CD4-positive, alpha-beta T cell treated with Interleukin-15 for 4 hours (primary cell): Measurements from ENCODE around the gene SMARCA2.

ENCODE experiments used
- DNase-seq: peaks from one replicate; pipeline ENCODE4 v3.0.0-alpha.2; 2020; ENCODE audit warnings: low spot score

Gene SMARCA2

DNA sequence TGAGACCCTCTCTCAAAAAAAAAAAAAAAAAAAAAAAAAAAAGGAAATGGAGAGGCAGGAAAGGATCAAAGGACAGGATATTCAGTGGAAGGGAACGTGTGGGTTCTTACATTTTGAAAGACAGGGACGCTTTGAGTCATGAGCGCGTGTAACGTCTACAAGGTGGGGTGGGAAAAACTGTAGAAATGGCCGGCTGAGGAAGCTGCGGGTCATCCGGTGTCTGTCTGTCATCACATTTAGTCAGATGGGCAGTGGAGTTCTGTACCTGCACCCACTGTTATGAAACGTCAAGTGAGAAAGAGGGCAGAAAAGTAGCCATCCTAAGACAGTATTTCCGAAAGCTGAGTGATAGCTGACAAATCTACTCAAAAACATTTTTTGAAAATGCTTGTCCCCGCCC, 159.8 kb downstream of the SMARCA2 start:
- DNase-seq: no peak

DNA sequence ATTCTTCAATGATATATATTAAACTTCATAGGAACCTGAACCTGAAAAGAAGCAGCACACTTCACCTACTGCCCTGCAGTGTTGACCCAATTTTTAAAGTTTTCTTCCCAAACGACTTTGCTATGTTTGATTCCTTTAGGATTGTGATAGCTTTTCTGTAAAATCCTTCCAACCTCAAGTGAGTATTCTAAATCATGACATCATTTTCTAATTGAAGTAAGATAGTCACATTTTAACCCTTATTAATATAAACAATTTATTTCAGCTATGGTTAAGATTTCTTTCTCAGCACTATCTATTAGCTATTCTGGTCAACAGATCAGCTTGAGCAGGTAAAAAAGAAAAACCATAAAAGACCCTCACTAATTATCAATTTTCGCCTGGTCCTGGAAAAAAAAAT, 162.0 kb downstream of the SMARCA2 start:
- no peak for DNase-seq

DNA sequence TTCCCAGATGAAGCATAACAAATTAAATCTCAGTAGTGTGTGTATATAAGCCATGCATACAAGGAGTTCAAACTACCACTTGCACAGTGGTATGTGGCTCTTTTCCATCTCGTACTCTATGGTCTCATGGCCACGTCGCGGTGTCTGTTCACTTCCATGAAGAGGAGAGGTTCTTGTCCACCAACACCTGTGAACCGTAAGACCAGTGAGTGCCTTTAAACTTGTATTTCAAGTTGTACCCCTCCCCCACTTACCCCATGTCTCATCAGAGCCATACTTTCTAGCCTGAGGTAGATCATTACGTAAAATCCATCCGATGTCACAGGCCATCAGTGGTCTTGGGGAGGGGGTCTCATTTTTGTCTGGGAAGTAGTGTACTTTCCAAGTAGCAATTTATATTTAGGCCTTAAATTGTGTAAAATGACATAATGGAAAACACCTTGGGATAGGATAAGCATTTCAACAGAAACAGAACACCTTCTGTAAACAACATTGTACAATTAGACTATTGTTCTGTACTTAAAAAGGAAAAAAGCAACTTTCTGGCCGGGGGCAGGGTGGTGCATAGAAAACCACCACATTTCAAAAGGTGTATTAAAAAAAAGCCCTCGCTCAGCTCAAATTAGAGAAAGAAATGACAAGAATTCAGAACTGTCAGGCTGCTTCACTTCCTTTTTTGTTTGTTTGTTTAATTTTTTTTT, 163.0 kb downstream of the SMARCA2 start:
- DNase-seq: no peak

DNA sequence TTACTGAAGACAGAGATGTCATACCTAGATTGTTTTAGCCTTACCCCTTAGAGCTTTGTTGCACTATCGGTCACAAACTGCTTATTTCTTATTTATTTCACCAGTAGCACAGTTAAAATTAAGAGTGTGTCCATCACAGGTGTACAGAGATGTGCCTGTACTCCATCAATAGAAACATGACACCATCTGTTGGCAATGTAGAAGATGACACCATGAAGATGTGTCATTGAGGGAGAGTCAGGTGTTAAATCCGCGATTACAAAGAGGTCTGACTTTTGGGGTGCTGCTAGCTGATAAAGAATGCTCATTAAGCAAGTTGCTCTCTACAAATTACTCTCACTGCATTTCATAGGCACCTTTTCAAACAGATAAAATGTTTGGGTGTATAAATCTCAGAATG, 164.4 kb downstream of the SMARCA2 start:
- peak; percentile 2 for DNase-seq

DNA sequence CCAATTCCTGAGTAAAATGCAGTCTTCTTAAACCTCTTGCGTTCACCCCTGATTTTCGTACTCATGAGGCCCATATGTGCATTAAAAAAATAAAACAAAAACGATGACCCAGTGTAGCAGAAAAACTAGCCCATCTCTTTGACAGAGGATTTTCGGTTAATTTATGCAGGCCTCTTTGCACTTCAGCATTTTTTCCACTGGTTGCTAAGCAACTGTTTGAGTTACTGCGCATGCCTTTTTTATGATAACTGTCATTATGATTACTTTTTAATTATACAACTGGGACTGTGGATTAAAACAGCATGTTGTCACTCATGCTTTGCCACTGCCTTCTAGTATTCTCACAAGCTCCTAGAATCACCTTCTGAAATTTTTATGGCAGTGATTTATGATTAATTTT, 165.0 kb downstream of the SMARCA2 start:
- DNase-seq: no peak

DNA sequence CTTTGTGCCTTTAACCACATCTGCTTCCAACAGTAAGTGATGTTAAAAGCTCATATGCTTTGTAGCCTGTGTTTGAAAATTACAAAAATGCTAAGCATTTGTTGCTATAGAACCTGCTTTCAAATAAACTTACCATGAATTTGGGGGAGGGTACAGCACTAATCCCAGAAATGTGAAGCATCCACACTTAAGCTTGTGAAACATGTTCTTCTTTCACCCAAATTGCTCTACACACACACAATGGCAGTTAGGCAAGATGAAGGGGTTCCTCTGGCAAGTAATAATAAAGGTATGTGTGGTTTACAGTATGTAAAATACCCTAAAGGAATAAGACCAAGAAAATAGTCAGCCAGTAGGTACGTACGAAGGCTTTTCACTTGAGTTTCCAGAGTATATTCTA, 165.6 kb downstream of the SMARCA2 start:
- no peak for DNase-seq

DNA sequence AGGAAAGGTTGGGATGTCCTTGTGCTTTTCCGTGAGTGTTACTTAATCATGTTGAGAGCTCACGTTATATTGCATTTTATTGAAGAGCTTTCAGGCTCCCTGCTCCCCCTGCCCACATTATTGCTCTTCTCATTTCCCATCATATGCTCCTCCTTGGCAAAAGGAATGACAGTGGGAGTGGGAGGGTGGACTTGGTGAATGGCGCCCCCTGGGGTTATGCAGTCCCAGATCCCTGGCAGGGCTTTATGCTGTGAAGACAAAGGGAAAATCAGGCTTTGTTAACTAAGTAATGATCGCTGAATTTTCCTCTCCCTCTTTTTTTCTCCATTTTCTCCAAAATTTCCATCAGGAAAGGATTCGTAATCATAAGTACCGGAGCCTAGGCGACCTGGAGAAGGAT, 166.6 kb downstream of the SMARCA2 start:
- DNase-seq: peak; percentile 5

DNA sequence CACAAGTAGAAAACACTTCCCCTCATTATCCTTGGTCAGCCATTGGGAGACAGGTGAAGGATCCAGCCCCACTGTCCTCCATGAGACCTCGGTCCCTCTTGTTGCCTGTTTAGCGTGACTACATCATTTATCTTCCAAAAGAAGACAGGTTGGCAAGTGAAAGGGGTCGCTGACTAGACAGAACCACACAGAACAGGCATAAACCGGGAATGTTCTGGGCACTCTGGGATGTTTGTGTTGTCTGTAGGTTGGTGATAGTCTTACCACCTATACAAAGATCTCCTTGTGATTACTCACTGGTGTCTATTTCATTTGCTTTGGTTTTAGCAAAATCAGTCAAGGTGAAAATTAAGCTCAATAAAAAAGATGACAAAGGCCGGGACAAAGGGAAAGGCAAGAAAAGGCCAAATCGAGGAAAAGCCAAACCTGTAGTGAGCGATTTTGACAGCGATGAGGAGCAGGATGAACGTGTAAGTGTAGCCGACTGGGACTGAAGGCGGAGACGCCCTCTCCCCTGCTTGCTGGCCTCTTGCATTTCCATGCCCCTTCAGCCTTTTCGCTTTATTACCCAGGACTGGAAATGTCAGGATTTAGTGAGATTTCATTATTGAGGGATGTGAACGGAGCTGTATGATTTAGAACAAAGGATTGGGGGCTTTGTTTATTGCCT, 175.9 kb downstream of the SMARCA2 start:
- no peak for DNase-seq

DNA sequence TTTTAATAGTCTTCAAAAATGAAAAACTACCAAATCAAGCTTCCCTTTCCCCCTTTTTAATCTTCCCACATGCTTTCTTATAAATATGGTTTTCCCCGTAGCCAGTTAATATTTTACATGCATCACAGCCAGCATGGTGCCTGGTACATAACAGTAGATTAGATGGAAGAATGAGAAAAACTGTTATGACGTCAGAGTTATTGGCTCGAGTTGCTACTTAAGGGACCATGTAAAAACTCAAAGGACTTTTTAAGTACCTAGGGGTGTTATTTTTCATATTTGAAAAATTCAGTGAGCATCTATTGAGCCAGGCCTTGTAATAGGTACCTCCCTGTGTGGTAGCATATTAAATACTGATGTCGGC, 176.4 kb downstream of the SMARCA2 start:
- no peak for DNase-seq

DNA sequence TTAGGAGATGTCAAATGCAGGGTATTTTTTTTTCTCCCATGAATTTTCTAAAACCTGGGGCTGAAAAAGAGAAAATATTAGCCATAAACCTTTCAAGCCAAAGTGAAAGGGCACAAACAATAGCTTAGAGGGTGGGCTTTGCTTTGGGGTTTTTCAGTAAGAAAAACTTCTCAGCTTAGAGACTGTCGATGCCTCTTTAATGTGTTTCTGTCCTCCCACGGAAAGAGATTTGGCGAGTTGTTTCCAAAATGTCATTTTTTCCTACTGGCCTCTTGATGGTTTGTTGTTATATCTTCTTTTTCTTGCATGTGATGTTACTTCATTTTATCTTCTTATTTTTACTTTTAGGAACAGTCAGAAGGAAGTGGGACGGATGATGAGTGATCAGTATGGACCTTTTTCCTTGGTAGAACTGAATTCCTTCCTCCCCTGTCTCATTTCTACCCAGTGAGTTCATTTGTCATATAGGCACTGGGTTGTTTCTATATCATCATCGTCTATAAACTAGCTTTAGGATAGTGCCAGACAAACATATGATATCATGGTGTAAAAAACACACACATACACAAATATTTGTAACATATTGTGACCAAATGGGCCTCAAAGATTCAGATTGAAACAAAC, 177.3 kb downstream of the SMARCA2 start:
- DNase-seq: no peak

DNA sequence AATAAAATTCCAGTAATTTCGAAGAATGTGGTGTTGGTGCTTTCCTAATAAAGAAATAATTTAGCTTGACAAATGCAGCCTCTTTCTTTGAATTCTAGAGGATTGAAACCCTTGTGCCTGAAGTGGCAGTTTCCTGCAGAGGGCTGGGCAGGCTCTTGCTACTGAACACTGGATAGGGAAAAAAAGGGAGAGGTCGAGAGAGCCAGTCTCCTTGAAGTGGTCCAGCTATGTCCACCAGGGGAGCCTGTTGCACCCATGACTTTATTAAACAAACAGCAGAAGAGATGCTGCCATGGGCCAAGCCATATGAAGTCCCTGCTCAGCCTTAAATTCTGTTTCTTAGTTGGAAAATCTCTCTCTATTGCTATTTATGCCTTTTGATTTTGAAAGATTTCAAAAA, 178.4 kb downstream of the SMARCA2 start:
- DNase-seq: no peak

DNA sequence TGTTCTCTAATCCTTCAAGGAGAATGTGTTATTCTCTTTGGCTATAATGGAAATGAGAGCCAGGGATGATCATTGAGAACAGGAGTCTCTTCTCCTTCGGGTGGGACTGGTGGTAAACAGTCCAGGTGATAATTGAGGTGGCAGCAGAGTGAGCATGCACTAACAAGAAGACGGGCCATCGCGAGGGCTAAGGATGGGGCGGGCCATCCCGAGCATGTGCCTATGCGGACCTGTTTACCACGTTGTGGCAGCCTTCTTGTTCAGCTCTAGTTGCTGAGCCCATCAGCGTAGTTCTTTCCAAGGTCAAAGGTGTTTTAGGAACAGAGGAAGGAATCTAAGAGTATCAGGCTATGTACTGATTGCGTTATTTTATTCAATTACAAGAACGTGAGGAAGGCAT, 180.1 kb downstream of the SMARCA2 start:
- DNase-seq: no peak

DNA sequence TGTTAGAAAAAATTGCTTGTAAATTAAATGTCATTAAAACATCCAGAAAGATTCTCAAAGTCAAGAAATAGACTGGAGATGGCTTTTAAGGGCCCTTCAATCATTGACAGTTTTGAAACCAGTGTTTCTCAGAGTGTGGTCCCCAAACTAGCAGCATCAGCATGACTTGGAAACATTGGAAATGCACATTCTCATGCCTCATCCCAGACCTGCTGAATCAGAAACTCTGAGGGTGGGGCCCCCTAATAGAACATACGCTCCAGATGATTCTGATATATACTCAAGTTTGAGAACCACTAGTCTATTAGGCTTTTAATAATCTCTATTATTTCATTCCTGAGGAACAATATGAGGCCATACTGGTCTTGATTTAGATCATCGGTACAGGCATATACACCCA, 181.6 kb downstream of the SMARCA2 start:
- no peak for DNase-seq

DNA sequence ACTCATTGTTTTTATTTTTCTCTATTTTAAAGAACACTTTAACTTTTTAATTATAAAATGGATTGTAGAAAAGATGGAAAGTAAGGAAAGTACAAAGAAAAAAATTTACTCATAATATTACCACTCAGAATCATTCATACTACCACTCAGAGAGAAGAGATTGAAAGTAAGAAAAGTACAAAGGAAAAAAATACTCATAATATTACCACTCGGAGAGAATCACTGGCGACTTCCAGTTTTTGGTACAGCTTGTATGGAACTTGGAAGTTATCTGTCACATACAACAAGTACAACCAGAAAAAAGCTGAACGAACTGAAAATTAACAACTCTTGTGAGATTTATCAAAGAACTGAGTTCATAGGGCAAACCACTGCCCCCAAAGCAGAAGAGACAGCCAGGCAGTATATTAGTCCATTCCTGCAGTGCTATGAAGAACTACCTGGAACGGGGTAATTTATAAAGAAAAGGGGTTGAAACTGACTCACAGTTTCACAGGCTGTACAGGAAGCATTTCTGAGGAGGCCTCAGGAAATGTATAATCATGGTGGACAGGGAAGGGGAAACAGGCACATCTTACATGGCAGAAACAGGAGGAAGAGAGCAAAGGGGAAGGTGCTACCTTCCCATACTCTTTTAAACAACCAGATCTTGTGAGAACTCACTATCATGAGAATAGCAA, 183.9 kb downstream of the SMARCA2 start:
- no peak for DNase-seq

DNA sequence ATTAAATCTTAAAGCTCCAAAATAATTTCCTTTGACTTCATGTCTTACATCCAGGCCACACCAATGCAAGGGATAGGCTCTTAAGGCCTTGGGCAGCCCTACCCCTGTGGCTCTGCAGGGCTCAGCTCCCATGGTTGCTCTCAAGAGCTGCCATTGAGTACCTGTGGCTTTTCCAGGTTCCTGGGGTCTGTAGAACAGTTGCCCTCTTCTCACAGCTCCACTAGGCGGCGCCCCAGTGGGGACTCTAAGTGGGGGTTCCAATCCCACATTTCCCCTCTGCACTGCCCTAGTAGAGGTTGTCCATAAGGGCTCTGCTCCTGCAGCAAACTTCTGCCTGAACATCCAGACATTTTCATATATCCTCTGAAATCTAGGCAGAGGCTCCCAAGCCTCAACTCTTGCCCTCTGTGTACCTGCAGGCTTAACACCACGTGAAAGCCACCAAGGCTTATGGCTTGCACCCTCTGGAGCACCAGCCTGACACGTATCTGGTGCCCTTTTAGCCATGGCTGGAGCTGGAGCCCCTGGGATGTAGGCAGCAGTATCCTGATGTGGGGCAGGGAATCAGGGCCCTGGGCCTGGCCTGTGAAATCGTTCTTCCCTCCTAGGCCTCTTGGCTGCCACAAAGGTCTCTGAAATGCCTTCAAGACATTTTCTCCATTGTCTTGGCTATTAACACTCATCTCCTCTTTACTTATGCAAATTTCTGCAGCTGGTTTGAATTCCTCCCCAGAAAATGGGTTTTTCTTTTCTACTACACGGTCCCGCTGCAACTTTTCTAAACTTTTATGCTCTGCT, 185.1 kb downstream of the SMARCA2 start:
- DNase-seq: no peak

DNA sequence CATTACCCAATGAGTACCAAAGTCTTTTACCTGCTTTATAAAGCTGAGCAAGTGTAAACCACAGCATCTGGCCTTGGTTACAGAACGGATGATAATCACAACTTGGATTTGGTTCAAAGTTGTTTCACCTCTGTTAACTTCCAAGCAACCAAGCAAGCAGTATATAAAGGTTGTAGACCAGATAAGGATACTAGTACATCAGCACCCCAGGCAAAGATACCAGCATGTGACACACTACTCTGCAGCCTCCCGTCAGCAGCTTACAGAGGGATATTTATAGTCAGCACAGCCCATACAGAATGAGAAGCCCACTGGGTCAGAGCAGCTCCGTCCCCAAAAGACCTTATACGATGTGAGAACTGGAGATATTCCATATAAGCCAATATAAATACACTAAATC, 193.3 kb downstream of the SMARCA2 start:
- DNase-seq: no peak

DNA sequence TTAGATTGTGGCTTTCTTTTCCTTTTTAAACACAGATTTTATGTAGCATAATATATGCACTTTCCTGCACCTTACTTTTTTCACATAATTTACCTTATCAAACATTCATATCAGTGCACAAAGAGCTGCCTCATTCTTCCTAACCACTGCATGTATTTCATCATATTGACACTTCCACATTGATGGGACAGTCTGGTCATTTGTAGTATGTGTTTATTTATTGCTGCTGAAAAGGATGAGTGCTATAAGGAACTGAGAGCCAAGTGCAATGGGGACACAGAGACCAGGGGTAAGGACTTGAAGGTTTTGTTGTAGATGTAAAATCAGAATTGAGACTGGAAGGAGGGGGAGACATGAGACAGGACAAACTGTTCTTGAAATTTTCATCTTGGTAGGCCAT, 193.8 kb downstream of the SMARCA2 start:
- DNase-seq: no peak

DNA sequence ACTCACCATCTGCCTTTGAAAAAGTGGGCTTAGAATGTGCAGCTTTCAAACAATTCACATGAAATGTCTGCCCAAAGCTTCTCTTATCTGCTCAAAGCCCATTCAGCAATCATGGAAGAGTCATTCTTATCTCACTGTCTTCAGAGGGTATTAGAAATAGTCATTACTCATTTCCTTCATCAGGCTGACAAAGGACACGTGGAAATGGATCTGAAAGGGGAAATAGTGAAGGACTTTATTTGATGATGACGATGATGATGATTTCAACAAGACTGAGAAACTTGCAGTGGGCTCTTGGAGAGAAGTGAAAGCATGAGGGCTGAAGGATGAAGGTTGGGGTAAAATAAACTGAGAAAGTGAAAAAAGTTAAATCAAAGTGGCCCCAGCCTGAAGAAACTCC, 194.3 kb downstream of the SMARCA2 start:
- DNase-seq: no peak

DNA sequence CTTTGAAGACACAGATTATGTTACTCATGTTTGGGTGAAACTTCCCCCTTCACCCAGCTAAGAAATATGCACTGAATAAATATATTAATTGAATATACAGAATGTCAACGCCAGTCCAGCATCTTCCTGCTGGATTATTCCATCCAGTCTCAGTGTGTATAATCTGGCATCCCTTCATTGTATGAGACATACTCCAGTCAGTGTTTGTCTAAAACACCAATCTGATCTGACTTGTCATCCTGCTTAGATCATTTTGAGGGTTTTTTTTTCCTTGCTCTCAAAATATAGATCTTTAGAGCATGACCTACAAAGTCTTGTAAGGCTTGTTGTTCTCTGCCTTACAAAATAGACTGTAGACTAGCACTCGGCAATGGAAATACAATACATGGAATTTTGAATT, 195.1 kb downstream of the SMARCA2 start:
- no peak for DNase-seq

DNA sequence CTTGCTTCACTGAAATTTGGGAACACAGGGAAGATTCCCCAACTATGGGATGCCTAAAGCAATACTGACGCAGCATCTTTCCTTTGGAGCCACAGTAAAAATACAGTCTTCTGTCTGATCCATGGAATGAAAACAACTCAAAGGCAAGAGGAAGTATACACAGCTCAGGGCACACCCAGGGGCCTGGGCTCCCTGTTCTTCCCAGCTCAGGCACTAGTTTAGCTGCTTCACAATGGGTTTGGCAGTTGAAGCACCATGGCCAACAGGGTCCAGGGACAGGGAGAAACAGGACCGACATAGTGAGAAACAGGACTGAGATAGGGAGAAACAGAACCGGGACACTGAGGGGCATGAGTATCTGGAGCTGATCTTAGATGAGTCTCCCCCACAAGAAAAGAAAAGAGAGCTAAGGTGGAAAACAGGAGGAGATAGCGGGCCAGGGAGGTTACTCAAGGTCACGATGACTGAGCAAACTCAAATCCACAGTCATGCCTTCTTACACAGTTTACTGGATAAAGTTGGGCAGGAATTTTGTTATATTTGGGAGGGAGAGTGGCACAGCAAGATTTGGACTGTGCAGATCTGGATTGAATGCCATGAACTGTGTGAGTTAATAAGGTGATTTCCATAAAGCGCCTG, 198.8 kb downstream of the SMARCA2 start:
- DNase-seq: no peak

DNA sequence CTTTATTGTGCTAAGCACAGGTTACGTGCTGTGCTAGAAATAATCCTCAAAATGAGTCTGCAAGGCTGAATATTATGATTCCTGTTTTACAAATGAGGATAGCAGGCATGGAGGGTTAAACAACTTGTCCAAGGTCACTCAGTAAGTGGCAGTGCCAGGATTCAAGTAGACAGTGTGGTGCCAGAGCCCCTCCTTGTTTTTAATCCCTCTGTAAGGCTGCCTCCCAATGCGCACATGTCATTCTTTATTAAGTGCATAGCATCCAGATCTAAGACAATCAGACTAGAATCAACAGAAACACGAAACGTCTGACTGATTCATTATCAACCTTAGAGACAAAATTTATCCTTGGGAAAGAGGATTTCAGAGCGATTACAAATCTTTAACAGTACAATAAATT, 199.6 kb downstream of the SMARCA2 start:
- no peak for DNase-seq

DNA sequence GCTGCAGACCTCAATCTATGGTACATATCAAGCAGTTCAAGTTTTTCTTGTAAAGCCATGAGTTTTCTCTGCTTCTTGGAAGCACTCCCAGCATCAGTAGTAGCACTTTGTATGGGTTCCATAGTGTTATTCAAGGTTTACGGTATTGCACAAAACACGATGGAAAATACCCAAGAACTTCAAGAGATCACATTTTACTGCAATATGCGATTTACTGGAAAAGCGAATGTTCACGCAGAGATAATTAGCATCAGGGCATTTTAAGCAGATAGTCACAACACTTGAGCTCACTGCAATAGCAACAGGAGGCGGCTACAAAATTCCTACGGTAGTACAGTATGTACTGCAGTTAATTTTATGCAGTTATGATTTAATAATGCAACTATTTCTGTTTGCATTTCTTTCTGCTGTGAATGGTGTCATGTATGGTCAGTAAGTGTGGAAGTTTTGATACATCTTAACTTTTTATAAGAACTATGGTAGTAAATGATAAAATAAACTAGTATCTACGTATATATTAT, 200.8 kb downstream of the SMARCA2 start:
- DNase-seq: no peak
